ENCODE data around the gene ARHGAP18. TPM values are rescaled to one million over a fixed set of nuclear protein-coding genes. Genes with fewer than 3 reads are reported as not detected.

Gene ARHGAP18
- 68.3 and 129 TPM in 2 replicates for total RNA-seq

GRCh38 chr6:129709769-129710449 lies at the start of gene ARHGAP18:
TSS of gene ARHGAP18 (minus strand) at chr6:129710177. CDS start at chr6:129710136, 41 bp downstream.

Other genes starting within 250 kb of the ARHGAP18 start
- gene TMEM244, start 151.1 kb upstream of the ARHGAP18 start, total RNA-seq = not detected in 2 replicates